ENCODE results near the gene PRICKLE2.

- no peak for TF ChIP-seq CTCF (IDR thresholded peaks at IDR 0.05)
- no peak for TF ChIP-seq ZFX (IDR thresholded peaks at IDR 0.05; ENCODE audit: borderline replicate concordance)
These were observed 83.8 kb downstream of the PRICKLE2 start for GRCh38 chr3:64141476-64141875.
